Keratinocyte (primary cell): ENCODE results near the gene LY6G6C. TPM values are rescaled to one million over a fixed set of nuclear protein-coding genes. Genes with fewer than 3 reads are reported as not detected.

Experiments
- DNase-seq: peaks from one replicate; pipeline ENCODE4 v3.0.0-alpha.2; 2011; ENCODE audit warnings: low read depth, missing footprints, low spot score
- FAIRE-seq: peaks from 2 replicates; lab custom pipeline; 2011; peaks lifted over from hg19 to GRCh38; lab: Jason Lieb, UNC
- H2AFZ ChIP-seq: 2 replicates; pipeline ENCODE4 v1.6.0; 2012; ENCODE audit warnings: low read length, control low read depth, inconsistent platforms; ENCODE audit not compliant: control insufficient read depth
- H3K27ac ChIP-seq: 2 replicates; pipeline ENCODE4 v1.5.1; 2011; ENCODE audit warnings: low read length; ENCODE audit not compliant: control insufficient read depth, insufficient read depth
- H3K27me3 ChIP-seq: 3 replicates; pipeline ENCODE4 v1.6.0; 2011; ENCODE audit warnings: low read length; ENCODE audit not compliant: control insufficient read depth, insufficient read depth; ENCODE audit errors: extremely low read depth
- H3K36me3 ChIP-seq, 2 experiments: 2 replicates in 1 of 2; 3 replicates in 1 of 2; pipeline ENCODE4 v1.5.1; 2011; ENCODE audit warnings: low read length in 2 of 2, mild to moderate bottlenecking in 1 of 2; ENCODE audit not compliant: control insufficient read depth in 2 of 2, insufficient read depth in 2 of 2; ENCODE audit errors: extremely low read depth in 1 of 2
- H3K4me1 ChIP-seq: 3 replicates; pipeline ENCODE4 v1.5.1; 2011; ENCODE audit warnings: low read length; ENCODE audit not compliant: control insufficient read depth, insufficient read depth; ENCODE audit errors: extremely low read depth
- H3K4me2 ChIP-seq: 3 replicates; pipeline ENCODE4 v1.6.0; 2011; ENCODE audit warnings: low read depth, low read length; ENCODE audit not compliant: control insufficient read depth, insufficient read depth; ENCODE audit errors: extremely low read depth
- H3K4me3 ChIP-seq, 3 experiments: fragments of 200-600 bp in 1 of 3; sonication (generic) in 1 of 3; 2 replicates in 2 of 3; 3 replicates in 1 of 3; pipeline ENCODE4 v1.5.1; 2011 to 2016; ENCODE audit warnings: low read length in 3 of 3, mild to moderate bottlenecking in 3 of 3, control low read depth in 2 of 3, inconsistent platforms in 1 of 3, low read depth in 1 of 3, mixed read lengths in 1 of 3, mixed run types in 1 of 3, moderate library complexity in 1 of 3; ENCODE audit not compliant: control insufficient read depth in 2 of 3, insufficient read depth in 2 of 3; ENCODE audit errors: extremely low read depth in 1 of 3
- H3K79me2 ChIP-seq: 2 replicates; pipeline ENCODE4 v1.6.0; 2012; ENCODE audit warnings: low read length; ENCODE audit not compliant: control insufficient read depth, insufficient read depth
- H3K9ac ChIP-seq: 3 replicates; pipeline ENCODE4 v1.6.0; 2011; ENCODE audit warnings: low read length; ENCODE audit not compliant: control insufficient read depth, insufficient read depth; ENCODE audit errors: extremely low read depth
- H3K9me1 ChIP-seq: 3 replicates; pipeline ENCODE4 v1.6.0; 2011; ENCODE audit warnings: low read length; ENCODE audit not compliant: control insufficient read depth, insufficient read depth; ENCODE audit errors: extremely low read depth
- H3K9me3 ChIP-seq: 2 replicates; pipeline ENCODE4 v1.5.1; 2012; ENCODE audit warnings: low read depth, low read length; ENCODE audit not compliant: control insufficient read depth
- H4K20me1 ChIP-seq: 3 replicates; pipeline ENCODE4 v1.6.0; 2011; ENCODE audit warnings: low read length; ENCODE audit not compliant: control insufficient read depth, insufficient read depth; ENCODE audit errors: extremely low read depth
- CTCF ChIP-seq, 3 experiments: IDR thresholded peaks in 1 of 3; conservative IDR thresholded peaks in 1 of 3; optimal IDR thresholded peaks in 1 of 3; 2 replicates in 2 of 3; 3 replicates in 1 of 3; pipeline versions ENCODE3 to v1.5.1; 2011; ENCODE audit warnings: low read length in 3 of 3, mild to moderate bottlenecking in 3 of 3, moderate library complexity in 2 of 3, control low read depth in 1 of 3, inconsistent platforms in 1 of 3; ENCODE audit not compliant: insufficient read depth in 2 of 3; ENCODE audit errors: extremely low read depth in 1 of 3
- EZH2 ChIP-seq: IDR thresholded peaks from one replicate; pipeline ENCODE4 v1.6.1; 2012; ENCODE audit warnings: inconsistent platforms, mild to moderate bottlenecking, low read length, moderate library complexity
- dilution Hi-C: fragments of 300-500 bp; cut with MboI; formaldehyde crosslinking; loops from one replicate; pipeline ENCODE4 v1.7.0; 2020; ENCODE audit warnings: low sequenced_read_pairs; ENCODE audit not compliant: extremely low pct_ligation_motif_present
- polyA plus RNA-seq, 5 experiments: library from polyadenylated mRNA; depleted of rRNA in 3 of 5; stranded (reverse) in 3 of 5; stranded (forward) in 1 of 5; unstranded in 1 of 5; fragments of >200 nt; gene quantifications; 1 replicate in 1 of 5; 2 replicates in 3 of 5; 3 replicates in 1 of 5; pipeline versions ENCODE4 v1.2.1 to v1.2.3, GENCODE V29; 2011 to 2012; ENCODE audit warnings: missing spikeins in 2 of 5, low read depth in 1 of 5, low replicate concordance in 1 of 5

LY6G6C gene
- polyA plus RNA-seq, 1 donor (not counting 4 experiments of a cell fraction or from before 2014, with no cell fraction given): 2.4 TPM

GRCh38 chr6:31762356-31762755 is 40.8 kb upstream of the LY6G6C start, which contains the start of gene SAPCD1:
SAPCD1 (plus strand) TSS chr6:31762656; CDS start chr6:31763055, 399 bp downstream.
- no peak within 1 kb of the TSS for H3K9ac ChIP-seq
- H3K9me1 ChIP-seq: no peaks in the 10 kb centered on the region
- H3K27ac ChIP-seq: no peak within 1 kb of the TSS
- H3K36me3 ChIP-seq: peaks cover 6 to 13% of the 10 kb centered on the region in 2 experiments
- no peak for DNase-seq
- dilution Hi-C loops: no loop called here
- no peaks in the 10 kb centered on the region for H4K20me1 ChIP-seq
- H3K79me2 ChIP-seq: no peaks in the 10 kb centered on the region
- H3K4me1 ChIP-seq: peaks cover 5% of the 10 kb centered on the region
- no peak for TF ChIP-seq CTCF (optimal IDR thresholded peaks at IDR 0.05 in 1 of 3, IDR thresholded peaks at IDR 0.05 in 1 of 3, conservative IDR thresholded peaks at IDR 0.05 in 1 of 3; ENCODE audit: extremely low read depth in 1 of 3, insufficient read depth in 2 of 3, low read length in 3 of 3)
- no peak for TF ChIP-seq EZH2
- no peak for FAIRE-seq
- H3K4me2 ChIP-seq: no peak within 1 kb of the TSS
- no peaks in the 10 kb centered on the region for H3K27me3 ChIP-seq
- H3K9me3 ChIP-seq: no peaks in the 10 kb centered on the region
- H2AFZ ChIP-seq: no peak within 1 kb of the TSS
- H3K4me3 ChIP-seq: no peak within 1 kb of the TSS

GRCh38 chr6:31761343-31761742 is 39.8 kb upstream of the LY6G6C start:
- Histone ChIP-seq H3K9me1 (no peaks in the 10 kb centered on the region), H3K4me3 (no peak overlapping the region), H3K27ac (no peak overlapping the region), H4K20me1 (no peaks in the 10 kb centered on the region), H3K79me2 (no peaks in the 10 kb centered on the region), H3K27me3 (no peaks in the 10 kb centered on the region), H3K9ac (no peak overlapping the region), H3K4me1 (peaks cover 5% of the 10 kb centered on the region), H3K9me3 (no peaks in the 10 kb centered on the region), H2AFZ (no peak overlapping the region), H3K4me2 (no peak overlapping the region), H3K36me3 (peaks cover 6 to 13% of the 10 kb centered on the region in 2 experiments)
- no peak for DNase-seq
- dilution Hi-C loops: no loop called here
- FAIRE-seq: no peak
- TF ChIP-seq CTCF (optimal IDR thresholded peaks at IDR 0.05 in 1 of 3, IDR thresholded peaks at IDR 0.05 in 1 of 3, conservative IDR thresholded peaks at IDR 0.05 in 1 of 3; ENCODE audit: extremely low read depth in 1 of 3, insufficient read depth in 2 of 3, low read length in 3 of 3) (no peak), EZH2 (no peak)
